ENCODE data around the gene DNAH3. TPM values are rescaled to one million over a fixed set of nuclear protein-coding genes. Genes with fewer than 3 reads are reported as not detected.
"Not testable (repeated sequence)": the region's sequence is repeated elsewhere in the genome, so short reads cannot be mapped to it uniquely, and the experiment has no call there.

Gene DNAH3, protein sequence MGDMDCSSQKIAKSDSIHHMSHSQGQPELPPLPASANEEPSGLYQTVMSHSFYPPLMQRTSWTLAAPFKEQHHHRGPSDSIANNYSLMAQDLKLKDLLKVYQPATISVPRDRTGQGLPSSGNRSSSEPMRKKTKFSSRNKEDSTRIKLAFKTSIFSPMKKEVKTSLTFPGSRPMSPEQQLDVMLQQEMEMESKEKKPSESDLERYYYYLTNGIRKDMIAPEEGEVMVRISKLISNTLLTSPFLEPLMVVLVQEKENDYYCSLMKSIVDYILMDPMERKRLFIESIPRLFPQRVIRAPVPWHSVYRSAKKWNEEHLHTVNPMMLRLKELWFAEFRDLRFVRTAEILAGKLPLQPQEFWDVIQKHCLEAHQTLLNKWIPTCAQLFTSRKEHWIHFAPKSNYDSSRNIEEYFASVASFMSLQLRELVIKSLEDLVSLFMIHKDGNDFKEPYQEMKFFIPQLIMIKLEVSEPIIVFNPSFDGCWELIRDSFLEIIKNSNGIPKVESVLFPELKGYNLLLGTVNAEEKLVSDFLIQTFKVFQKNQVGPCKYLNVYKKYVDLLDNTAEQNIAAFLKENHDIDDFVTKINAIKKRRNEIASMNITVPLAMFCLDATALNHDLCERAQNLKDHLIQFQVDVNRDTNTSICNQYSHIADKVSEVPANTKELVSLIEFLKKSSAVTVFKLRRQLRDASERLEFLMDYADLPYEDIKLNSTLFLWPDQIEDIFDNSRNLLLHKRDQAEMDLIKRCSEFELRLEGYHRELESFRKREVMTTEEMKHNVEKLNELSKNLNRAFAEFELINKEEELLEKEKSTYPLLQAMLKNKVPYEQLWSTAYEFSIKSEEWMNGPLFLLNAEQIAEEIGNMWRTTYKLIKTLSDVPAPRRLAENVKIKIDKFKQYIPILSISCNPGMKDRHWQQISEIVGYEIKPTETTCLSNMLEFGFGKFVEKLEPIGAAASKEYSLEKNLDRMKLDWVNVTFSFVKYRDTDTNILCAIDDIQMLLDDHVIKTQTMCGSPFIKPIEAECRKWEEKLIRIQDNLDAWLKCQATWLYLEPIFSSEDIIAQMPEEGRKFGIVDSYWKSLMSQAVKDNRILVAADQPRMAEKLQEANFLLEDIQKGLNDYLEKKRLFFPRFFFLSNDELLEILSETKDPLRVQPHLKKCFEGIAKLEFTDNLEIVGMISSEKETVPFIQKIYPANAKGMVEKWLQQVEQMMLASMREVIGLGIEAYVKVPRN (N-terminal part only)
- 0.19 and 0.22 TPM in 2 replicates for total RNA-seq
- long read RNA-seq, partial matches to known transcripts: 0 of 1 reads
- long read RNA-seq, other reads (novel, unspliced or antisense): 1 of 1 reads

DNA sequence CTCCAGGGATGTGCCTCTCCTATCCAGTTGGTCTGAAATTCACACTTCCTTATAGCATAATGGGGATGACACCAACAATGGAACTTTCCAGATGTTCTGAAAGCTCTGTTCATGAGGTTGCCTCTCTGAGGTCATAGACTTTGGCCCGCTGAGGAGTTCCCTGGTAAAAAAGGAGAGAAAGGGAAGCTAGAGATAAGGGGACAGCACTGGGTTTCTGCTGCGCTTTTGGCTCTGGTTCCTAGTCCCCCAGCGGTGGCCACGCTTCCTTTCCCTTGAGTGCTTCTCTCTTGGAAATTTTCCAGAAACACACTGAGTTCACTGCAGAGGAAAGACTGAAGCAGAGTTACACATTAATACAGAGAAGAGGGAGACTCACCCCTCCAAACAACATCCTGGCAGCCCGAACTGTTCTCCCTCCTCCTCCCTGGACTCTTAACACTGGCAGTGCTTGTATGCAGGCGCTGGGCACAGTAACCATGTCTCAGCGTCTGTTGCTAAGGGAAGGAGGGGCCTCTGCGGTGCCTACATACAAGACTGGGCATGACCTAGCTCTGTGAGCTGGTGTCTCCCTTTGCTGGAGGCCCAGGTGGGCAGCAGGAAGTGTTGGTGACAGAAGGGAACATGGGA lies at the start of gene DNAH3:
TSS of gene DNAH3 (minus strand) at position 472 of the 627 bp plus-strand sequence. CDS start 527 bp downstream, outside the sequence.
- Mint-ChIP-seq H3K36me3 (ENCODE audit: insufficient read depth) (no peaks in the 10 kb centered on the region), H3K27me3 (peaks cover 7% of the 10 kb centered on the region), H3K9me3 (ENCODE audit: low read depth) (no peaks in the 10 kb centered on the region), H3K4me1 (ENCODE audit: low read depth) (peaks cover 1% of the 10 kb centered on the region), H3K4me3 (ENCODE audit: low read depth) (no peak within 1 kb of the TSS), H3K27ac (no peak within 1 kb of the TSS)
- DNase-seq (ENCODE audit: low spot score, unreplicated experiment): no peak
- TF ChIP-seq, protein P1, sequence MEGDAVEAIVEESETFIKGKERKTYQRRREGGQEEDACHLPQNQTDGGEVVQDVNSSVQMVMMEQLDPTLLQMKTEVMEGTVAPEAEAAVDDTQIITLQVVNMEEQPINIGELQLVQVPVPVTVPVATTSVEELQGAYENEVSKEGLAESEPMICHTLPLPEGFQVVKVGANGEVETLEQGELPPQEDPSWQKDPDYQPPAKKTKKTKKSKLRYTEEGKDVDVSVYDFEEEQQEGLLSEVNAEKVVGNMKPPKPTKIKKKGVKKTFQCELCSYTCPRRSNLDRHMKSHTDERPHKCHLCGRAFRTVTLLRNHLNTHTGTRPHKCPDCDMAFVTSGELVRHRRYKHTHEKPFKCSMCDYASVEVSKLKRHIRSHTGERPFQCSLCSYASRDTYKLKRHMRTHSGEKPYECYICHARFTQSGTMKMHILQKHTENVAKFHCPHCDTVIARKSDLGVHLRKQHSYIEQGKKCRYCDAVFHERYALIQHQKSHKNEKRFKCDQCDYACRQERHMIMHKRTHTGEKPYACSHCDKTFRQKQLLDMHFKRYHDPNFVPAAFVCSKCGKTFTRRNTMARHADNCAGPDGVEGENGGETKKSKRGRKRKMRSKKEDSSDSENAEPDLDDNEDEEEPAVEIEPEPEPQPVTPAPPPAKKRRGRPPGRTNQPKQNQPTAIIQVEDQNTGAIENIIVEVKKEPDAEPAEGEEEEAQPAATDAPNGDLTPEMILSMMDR (IDR thresholded peaks at IDR 0.05; ENCODE audit: unreplicated experiment): no peak

DNA sequence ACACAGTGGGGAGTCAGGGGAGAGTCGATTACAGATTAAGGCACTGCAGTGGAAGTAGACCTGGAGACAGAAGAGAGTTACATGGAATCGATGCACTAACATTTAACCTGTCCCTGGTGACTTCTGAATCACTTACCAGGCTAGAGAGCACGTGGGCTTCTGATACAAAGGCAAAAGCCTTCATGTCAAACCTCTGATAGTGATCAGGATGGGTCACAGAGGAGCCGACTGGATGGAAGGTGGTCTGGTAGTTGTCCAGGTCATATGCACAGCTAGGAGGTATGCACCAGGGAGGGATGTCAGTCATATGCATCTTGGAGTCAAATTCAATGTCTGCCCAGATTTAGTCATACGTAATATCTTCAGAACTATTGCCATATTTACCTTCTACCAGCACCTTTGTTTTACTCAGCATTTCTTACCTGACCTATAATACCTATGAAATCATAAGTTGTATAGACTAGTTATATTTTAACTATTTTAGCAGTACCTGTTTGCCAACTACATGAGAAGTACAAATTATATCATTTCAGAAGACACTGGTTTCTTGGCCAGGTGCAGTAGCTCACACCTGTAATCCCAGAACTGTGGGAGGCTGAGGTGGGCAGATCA lies 49.1 kb upstream of the DNAH3 start:
- no peak for DNase-seq (ENCODE audit: low spot score, unreplicated experiment)
- Mint-ChIP-seq H3K27ac (no peak overlapping the region), H3K36me3 (ENCODE audit: insufficient read depth) (no peaks in the 10 kb centered on the region), H3K4me3 (ENCODE audit: low read depth) (no peak overlapping the region), H3K4me1 (ENCODE audit: low read depth) (no peaks in the 10 kb centered on the region), H3K9me3 (ENCODE audit: low read depth) (no peaks in the 10 kb centered on the region), H3K27me3 (no peaks in the 10 kb centered on the region)
- TF ChIP-seq, protein P1 (IDR thresholded peaks at IDR 0.05; ENCODE audit: unreplicated experiment): no peak

DNA sequence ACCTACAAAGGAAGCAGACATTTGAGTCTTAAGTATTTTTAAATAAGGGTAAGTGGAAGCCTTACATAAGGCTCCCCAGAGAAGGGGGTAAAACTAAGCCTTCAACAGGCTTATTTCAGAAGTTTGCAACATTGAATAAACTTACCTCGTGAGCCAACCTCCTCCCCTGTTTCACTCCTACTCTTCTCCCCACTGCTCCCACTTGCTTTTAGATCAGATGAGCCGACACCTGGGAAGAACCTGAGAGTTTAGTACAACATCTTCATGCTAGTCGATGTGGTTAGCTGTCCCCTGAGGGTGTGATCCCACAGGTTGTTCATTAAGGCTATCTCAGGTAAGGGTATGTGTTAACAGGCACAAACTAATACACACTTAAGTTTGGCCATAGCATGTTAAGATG lies 47.0 kb upstream of the DNAH3 start:
- no peaks in the 10 kb centered on the region for H3K27me3 Mint-ChIP-seq
- no peak overlapping the region for H3K4me3 Mint-ChIP-seq (ENCODE audit: low read depth)
- no peak overlapping the region for H3K27ac Mint-ChIP-seq
- H3K4me1 Mint-ChIP-seq (ENCODE audit: low read depth): no peaks in the 10 kb centered on the region
- H3K9me3 Mint-ChIP-seq (ENCODE audit: low read depth): no peaks in the 10 kb centered on the region
- DNase-seq (ENCODE audit: low spot score, unreplicated experiment): no peak
- TF ChIP-seq, protein P1 (IDR thresholded peaks at IDR 0.05; ENCODE audit: unreplicated experiment): no peak
- no peaks in the 10 kb centered on the region for H3K36me3 Mint-ChIP-seq (ENCODE audit: insufficient read depth)

DNA sequence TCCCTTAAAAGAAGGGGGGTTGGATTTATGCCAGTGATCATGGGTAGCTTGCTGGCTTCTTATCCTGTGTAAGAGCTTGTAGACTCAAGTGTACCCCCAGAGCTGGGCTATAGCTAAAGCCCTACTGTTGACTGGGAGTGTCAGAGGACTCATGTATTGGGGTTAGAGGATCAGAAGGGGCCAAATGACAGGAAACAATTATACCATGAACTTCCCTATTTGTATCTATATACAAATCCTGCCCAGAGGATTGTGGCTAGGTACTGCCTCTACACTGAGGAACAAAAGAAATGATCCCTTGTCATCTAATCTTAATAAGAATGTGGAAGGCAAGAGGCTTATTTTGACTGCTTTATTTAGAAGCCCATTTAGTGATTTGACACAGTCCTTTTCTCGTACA lies 46.5 kb upstream of the DNAH3 start:
- no peaks in the 10 kb centered on the region for H3K4me1 Mint-ChIP-seq (ENCODE audit: low read depth)
- H3K36me3 Mint-ChIP-seq (ENCODE audit: insufficient read depth): no peaks in the 10 kb centered on the region
- H3K27ac Mint-ChIP-seq: no peak overlapping the region
- no peak for DNase-seq (ENCODE audit: low spot score, unreplicated experiment)
- TF ChIP-seq, protein P1 (IDR thresholded peaks at IDR 0.05; ENCODE audit: unreplicated experiment): no peak
- H3K4me3 Mint-ChIP-seq (ENCODE audit: low read depth): no peak overlapping the region
- no peaks in the 10 kb centered on the region for H3K9me3 Mint-ChIP-seq (ENCODE audit: low read depth)
- H3K27me3 Mint-ChIP-seq: no peaks in the 10 kb centered on the region

DNA sequence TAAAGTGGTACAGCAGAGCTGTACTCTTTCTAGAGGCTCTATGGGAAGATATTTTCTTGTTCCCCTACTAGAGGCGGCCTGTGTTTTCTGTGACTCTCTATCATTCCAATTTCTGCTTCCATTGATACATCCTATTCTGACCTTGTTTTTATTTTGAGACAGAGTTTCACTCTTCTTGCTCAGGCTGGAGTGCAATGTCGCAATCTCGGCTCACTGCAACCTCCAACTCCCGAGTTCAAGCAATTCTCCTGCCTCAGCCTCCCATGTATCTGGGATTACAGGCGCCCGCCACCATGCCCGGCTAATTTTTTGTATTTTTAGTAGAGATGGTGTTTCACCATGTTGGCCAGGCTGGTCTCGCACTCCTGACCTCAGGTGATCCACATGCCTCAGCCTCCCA lies 44.7 kb upstream of the DNAH3 start:
- DNase-seq (ENCODE audit: low spot score, unreplicated experiment); H3K27me3 Mint-ChIP-seq; H3K9me3 Mint-ChIP-seq (ENCODE audit: low read depth); H3K4me3 Mint-ChIP-seq (ENCODE audit: low read depth); H3K36me3 Mint-ChIP-seq (ENCODE audit: insufficient read depth); H3K4me1 Mint-ChIP-seq (ENCODE audit: low read depth); H3K27ac Mint-ChIP-seq: not testable (repeated sequence)

All from progenitor cell of endocrine pancreas (in vitro differentiated cells).